K562 (cell line): ENCODE results near the gene CLSTN2. TPM values are rescaled to one million over a fixed set of nuclear protein-coding genes. Genes with fewer than 3 reads are reported as not detected.

ENCODE experiments used
- ATAC-seq: fragments of 200-7000 bp; cut with Tn5 transposase; 3 replicates; pipeline ENCODE4 v1.9.1; 2020; ENCODE audit warnings: moderate library complexity
- BruUV-seq: library from RNA; stranded (reverse); fragments of 400-500 nt; replicated peaks from 2 replicates; lab custom pipeline; 2021; lab: Mats Ljungman, UMichigan
- CTCF ChIA-PET: fragments of 300-600 bp; formaldehyde crosslinking; extraction: SDS; loops from one replicate; lab custom pipeline; 2021; ENCODE audit warnings: low intra/inter-chr PET ratio; lab: Yijun Ruan, JAX
- POLR2A ChIA-PET: fragments of 300-600, 350-650 bp; sonication (Branson Sonifier 250); formaldehyde crosslinking; extraction: SDS; loops from one replicate; lab custom pipeline; 2021; ENCODE audit warnings: antibody characterized with exemption, inconsistent platforms; lab: Yijun Ruan, JAX
- DNase-seq, 4 experiments: peaks; one replicate each; pipeline versions ENCODE4 v3.0.0 to v3.0.0-alpha.2; 2011 to 2018; ENCODE audit warnings: low spot score in 3 of 4, mixed read lengths in 3 of 4; ENCODE audit errors: extremely low read depth in 1 of 4
- FAIRE-seq: peaks from 2 replicates; lab custom pipeline; 2011; peaks lifted over from hg19 to GRCh38; lab: Jason Lieb, UNC
- H2AFZ ChIP-seq: 2 replicates; pipeline ENCODE4 v1.6.0; 2011; ENCODE audit warnings: low read depth, low read length, control low read depth, inconsistent platforms
- H3K27ac ChIP-seq: fragments of 200-600 bp; 3 replicates; pipeline ENCODE4 v1.8.0; 2011; ENCODE audit warnings: low read depth, mild to moderate bottlenecking, control low read depth, inconsistent platforms, low read length, moderate library complexity, mixed read lengths; ENCODE audit errors: extremely low read depth
- H3K27me3 ChIP-seq, 2 experiments: fragments of 300-600 bp in 1 of 2; 2 replicates in 1 of 2; 3 replicates in 1 of 2; pipeline versions ENCODE4 v1.6.0 to v1.8.0; 2011; ENCODE audit warnings: inconsistent platforms in 2 of 2, low read length in 2 of 2, mild to moderate bottlenecking in 1 of 2, mixed read lengths in 1 of 2, moderate library complexity in 1 of 2; ENCODE audit not compliant: control insufficient read depth in 2 of 2, insufficient read depth in 2 of 2
- H3K36me3 ChIP-seq: fragments of 300-600 bp; 3 replicates; pipeline ENCODE4 v1.8.0; 2011; ENCODE audit warnings: mild to moderate bottlenecking, low read length, inconsistent platforms; ENCODE audit not compliant: control insufficient read depth, insufficient read depth
- H3K4me1 ChIP-seq, 2 experiments: fragments of 200-600 bp in 1 of 2; replicated peaks in 1 of 2; 2 replicates in 1 of 2; 3 replicates in 1 of 2; pipeline versions ENCODE4 v1.5.1 to v1.8.0; 2011; ENCODE audit warnings: inconsistent platforms in 2 of 2, low read length in 2 of 2, mild to moderate bottlenecking in 1 of 2, mixed read lengths in 1 of 2, moderate library complexity in 1 of 2; ENCODE audit not compliant: control insufficient read depth in 2 of 2, insufficient read depth in 2 of 2
- H3K4me2 ChIP-seq: 2 replicates; pipeline ENCODE4 v1.6.1; 2011; ENCODE audit warnings: low read length, control low read depth, inconsistent platforms, mixed read lengths; ENCODE audit not compliant: insufficient read depth
- H3K4me3 ChIP-seq: fragments of 200-600 bp; sonication (generic), shearing (Covaris generic); 2 replicates; pipeline ENCODE4 v1.5.1; 2016; ENCODE audit warnings: control low read depth, inconsistent platforms
- H3K79me2 ChIP-seq: fragments of 200-600 bp; 3 replicates; pipeline ENCODE4 v1.8.0; 2011; ENCODE audit warnings: low read length, inconsistent platforms; ENCODE audit not compliant: control insufficient read depth, insufficient read depth
- H3K9ac ChIP-seq, 2 experiments: 2 replicates each; pipeline versions ENCODE4 v1.6.0 to v1.6.1; 2011; ENCODE audit warnings: low read depth in 2 of 2, low read length in 2 of 2, control low read depth in 1 of 2, inconsistent platforms in 1 of 2, mild to moderate bottlenecking in 1 of 2, mixed read lengths in 1 of 2; ENCODE audit not compliant: insufficient read depth in 1 of 2
- H3K9me1 ChIP-seq: one replicate; pipeline ENCODE4 v1.6.0; 2011; ENCODE audit warnings: inconsistent platforms, mild to moderate bottlenecking, low read length, moderate library complexity; ENCODE audit not compliant: control insufficient read depth, insufficient read depth
- H3K9me3 ChIP-seq: replicated peaks from 2 replicates; pipeline ENCODE4 v1.5.1; 2011; ENCODE audit warnings: low read depth, low read length, inconsistent platforms; ENCODE audit not compliant: control insufficient read depth, insufficient read depth
- H4K20me1 ChIP-seq: replicated peaks from 2 replicates; pipeline ENCODE4 v1.6.1; 2011; ENCODE audit warnings: low read length, inconsistent platforms, mixed read lengths; ENCODE audit not compliant: control insufficient read depth, insufficient read depth
- CHCHD3 ChIP-seq: fragments of 250-450 bp; sonication (Bioruptor Pico); IDR thresholded peaks from 2 replicates; pipeline ENCODE4 v2.1.2; 2022; ENCODE audit warnings: mild to moderate bottlenecking
- CHD4 ChIP-seq: fragments of 200-600 bp; sonication (generic); IDR thresholded peaks from 3 replicates; pipeline ENCODE4 v1.6.1; 2012; ENCODE audit warnings: low read depth, mild to moderate bottlenecking, mixed read lengths, low read length, inconsistent platforms; ENCODE audit not compliant: insufficient read depth, insufficient replicate concordance, poor library complexity, severe bottlenecking
- DPF2 ChIP-seq: fragments of 450-650 bp; IDR thresholded peaks from 2 replicates; pipeline ENCODE4 v1.6.1; 2016
- JUN ChIP-seq, 2 experiments: sonication (generic) in 1 of 2; formaldehyde crosslinking in 1 of 2; IDR thresholded peaks; 2 replicates each; pipeline versions ENCODE4 v1.6.1 to v1.8.0; 2012 to 2022; ENCODE audit warnings: borderline replicate concordance in 2 of 2, mild to moderate bottlenecking in 2 of 2, improper control_type of control experiment in 1 of 2, low read depth in 1 of 2, low read length in 1 of 2, missing genetic modification reagents in 1 of 2
- MEF2A ChIP-seq: IDR thresholded peaks from 2 replicates; pipeline ENCODE4 v1.6.1; 2011; ENCODE audit warnings: low read depth, mild to moderate bottlenecking, low read length, moderate library complexity; ENCODE audit not compliant: control insufficient read depth
- NR1H2 ChIP-seq: sonication (generic); formaldehyde crosslinking; IDR thresholded peaks from 2 replicates; pipeline ENCODE4 v1.4.0; 2020; ENCODE audit warnings: mild to moderate bottlenecking, missing genetic modification reagents
- RCOR1 ChIP-seq, 2 experiments: IDR thresholded peaks; 2 replicates each; pipeline ENCODE4 v1.6.1; 2012; ENCODE audit warnings: low read depth in 2 of 2, low read length in 2 of 2, borderline replicate concordance in 1 of 2, improper control_type of control experiment in 1 of 2
- SAFB ChIP-seq: fragments of 200-400 bp; formaldehyde crosslinking; IDR thresholded peaks from 2 replicates; pipeline ENCODE4 v1.6.1; 2017; ENCODE audit warnings: low read depth, low read length, borderline replicate concordance
- SIN3A ChIP-seq, 2 experiments: fragments of 150-350 bp in 1 of 2; IDR thresholded peaks; 2 replicates each; pipeline ENCODE4 v1.6.1; 2011 to 2016; ENCODE audit warnings: borderline replicate concordance in 2 of 2, low read depth in 2 of 2, low read length in 2 of 2, mild to moderate bottlenecking in 2 of 2, moderate library complexity in 2 of 2; ENCODE audit not compliant: control insufficient read depth in 1 of 2
- SRSF7 ChIP-seq: fragments of 200-400 bp; formaldehyde crosslinking; optimal IDR thresholded peaks from 2 replicates; pipeline ENCODE3; 2017; ENCODE audit warnings: mild to moderate bottlenecking, low read depth, low read length
- TAF7 ChIP-seq: fragments of 450-650 bp; IDR thresholded peaks from 2 replicates; pipeline ENCODE4 v1.6.1; 2016; ENCODE audit warnings: missing genetic modification characterization, missing compliant biosample characterization
- TAF9B ChIP-seq: fragments of 450-650 bp; IDR thresholded peaks from 2 replicates; pipeline ENCODE4 v1.6.1; 2018; ENCODE audit warnings: mild to moderate bottlenecking; ENCODE audit not compliant: partially characterized antibody
- TEAD2 ChIP-seq: fragments of 450-650 bp; IDR thresholded peaks from 2 replicates; pipeline ENCODE4 v1.6.1; 2016; ENCODE audit warnings: missing genetic modification characterization, control low read depth, missing compliant biosample characterization
- ZNF23 ChIP-seq: fragments of 250-450 bp; sonication (Bioruptor Pico); IDR thresholded peaks from 2 replicates; pipeline ENCODE4 v1.4.0; 2020; ENCODE audit warnings: mild to moderate bottlenecking
- ZNF347 ChIP-seq: fragments of 450-650 bp; formaldehyde crosslinking; IDR thresholded peaks from 2 replicates; pipeline ENCODE4 v1.4.0; 2020; ENCODE audit warnings: low read depth, mild to moderate bottlenecking, moderate library complexity
- ZNF561 ChIP-seq: fragments of 450-650 bp; formaldehyde crosslinking; conservative IDR thresholded peaks from 2 replicates; pipeline ENCODE4 v1.4.0; 2020; ENCODE audit warnings: mild to moderate bottlenecking, moderate library complexity
- ZNF644 ChIP-seq: fragments of 200-800 bp; sonication (Bioruptor generic); IDR thresholded peaks from 2 replicates; pipeline ENCODE4 v1.6.1; 2016; ENCODE audit warnings: low read depth, missing genetic modification characterization, missing compliant biosample characterization
- WGBS: fragments of 100-300 bp; shearing (Covaris generic); methylation state at CpG from one replicate; pipeline ENCODE4 v1.1.6; 2016; ENCODE audit warnings: low coverage, mixed read lengths; ENCODE audit not compliant: insufficient coverage; ENCODE audit errors: missing lambda C conversion rate; 5-methylcytosine and 5-hydroxymethylcytosine counted together
- in situ Hi-C: fragments of 300-500 bp; cut with MboI; formaldehyde crosslinking; loops from 4 replicates; pipeline ENCODE4 v1.15.0; 2018; ENCODE audit warnings: inconsistent platforms, mixed read lengths
- intact Hi-C: fragments of 100-400 bp; cut with micrococcal nuclease; formaldehyde crosslinking; loops from 2 replicates; pipeline ENCODE4 v1.14.2; 2022
- polyA plus RNA-seq, 8 experiments: library from polyadenylated mRNA; depleted of rRNA in 4 of 8; stranded (reverse) in 5 of 8; unstranded in 3 of 8; fragments of >200 nt; fragmentation: Nextera tagmentation in 2 of 8; fragmentation: Illumina TruSeq in 1 of 8; extraction: Ambion mirVana in 2 of 8; extraction: Trizol in 1 of 8; gene quantifications; 2 replicates each; pipeline versions ENCODE4 v1.2.1 to v1.2.3, GENCODE V29; 2011 to 2014; ENCODE audit warnings: inconsistent platforms in 1 of 8, missing spikeins in 1 of 8
- total RNA-seq, 7 experiments: library from RNA; depleted of rRNA in 6 of 7; stranded (reverse); fragments of >200 nt in 6 of 7; fragmentation: Illumina TruSeq in 2 of 7; extraction: Trizol in 2 of 7; gene quantifications; 2 replicates each; pipeline versions ENCODE4 v1.2.1 to v1.2.3, GENCODE V29; 2011 to 2021; ENCODE audit warnings: low replicate concordance in 1 of 7
- TF ChIP-seq, protein P1 (sequence below): fragments of 250-450 bp; sonication (Bioruptor Pico); IDR thresholded peaks from 2 replicates; pipeline ENCODE4 v1.4.0; 2020; ENCODE audit warnings: mild to moderate bottlenecking, moderate library complexity, borderline replicate concordance
- TF ChIP-seq, protein P2 (sequence below): sonication (generic); formaldehyde crosslinking; IDR thresholded peaks from 2 replicates; pipeline ENCODE4 v1.4.0; 2020; ENCODE audit warnings: mild to moderate bottlenecking, missing genetic modification reagents

CLSTN2 gene
- total and polyA plus RNA-seq, 9 of the 15 experiments (the other 6 are each of a cell fraction or from before 2014, with no cell fraction given), result 0.02 to 0.04 (median 0.04) TPM; not detected in 6

- H3K27ac ChIP-seq, result no peak overlapping the region
- in situ Hi-C loops, result no loop called here
- H2AFZ ChIP-seq, result no peak overlapping the region
- TF ChIP-seq CHD4, result no peak
- no peak for TF ChIP-seq SAFB
- TF ChIP-seq ZNF561 (CRISPR knock-in tag), result no peak
- no peak for TF ChIP-seq DPF2
- no peak for TF ChIP-seq NR1H2 (CRISPR knock-in tag)
- no peak for TF ChIP-seq JUN (IDR thresholded peaks at IDR 0.05; ENCODE audit: borderline replicate concordance, low read depth, low read length)
- no peak for TF ChIP-seq JUN (CRISPR knock-in tag; IDR thresholded peaks at IDR 0.05; ENCODE audit: borderline replicate concordance)
- TF ChIP-seq TAF9B, result no peak
- TF ChIP-seq CHCHD3 (CRISPR knock-in tag), result no peak
- TF ChIP-seq, protein P1, sequence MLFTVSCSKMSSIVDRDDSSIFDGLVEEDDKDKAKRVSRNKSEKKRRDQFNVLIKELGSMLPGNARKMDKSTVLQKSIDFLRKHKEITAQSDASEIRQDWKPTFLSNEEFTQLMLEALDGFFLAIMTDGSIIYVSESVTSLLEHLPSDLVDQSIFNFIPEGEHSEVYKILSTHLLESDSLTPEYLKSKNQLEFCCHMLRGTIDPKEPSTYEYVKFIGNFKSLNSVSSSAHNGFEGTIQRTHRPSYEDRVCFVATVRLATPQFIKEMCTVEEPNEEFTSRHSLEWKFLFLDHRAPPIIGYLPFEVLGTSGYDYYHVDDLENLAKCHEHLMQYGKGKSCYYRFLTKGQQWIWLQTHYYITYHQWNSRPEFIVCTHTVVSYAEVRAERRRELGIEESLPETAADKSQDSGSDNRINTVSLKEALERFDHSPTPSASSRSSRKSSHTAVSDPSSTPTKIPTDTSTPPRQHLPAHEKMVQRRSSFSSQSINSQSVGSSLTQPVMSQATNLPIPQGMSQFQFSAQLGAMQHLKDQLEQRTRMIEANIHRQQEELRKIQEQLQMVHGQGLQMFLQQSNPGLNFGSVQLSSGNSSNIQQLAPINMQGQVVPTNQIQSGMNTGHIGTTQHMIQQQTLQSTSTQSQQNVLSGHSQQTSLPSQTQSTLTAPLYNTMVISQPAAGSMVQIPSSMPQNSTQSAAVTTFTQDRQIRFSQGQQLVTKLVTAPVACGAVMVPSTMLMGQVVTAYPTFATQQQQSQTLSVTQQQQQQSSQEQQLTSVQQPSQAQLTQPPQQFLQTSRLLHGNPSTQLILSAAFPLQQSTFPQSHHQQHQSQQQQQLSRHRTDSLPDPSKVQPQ (CRISPR knock-in tag), result no peak
- TF ChIP-seq ZNF347 (CRISPR knock-in tag), result no peak
- no peak for TF ChIP-seq ZNF23 (CRISPR knock-in tag)
- TF ChIP-seq, protein P2, sequence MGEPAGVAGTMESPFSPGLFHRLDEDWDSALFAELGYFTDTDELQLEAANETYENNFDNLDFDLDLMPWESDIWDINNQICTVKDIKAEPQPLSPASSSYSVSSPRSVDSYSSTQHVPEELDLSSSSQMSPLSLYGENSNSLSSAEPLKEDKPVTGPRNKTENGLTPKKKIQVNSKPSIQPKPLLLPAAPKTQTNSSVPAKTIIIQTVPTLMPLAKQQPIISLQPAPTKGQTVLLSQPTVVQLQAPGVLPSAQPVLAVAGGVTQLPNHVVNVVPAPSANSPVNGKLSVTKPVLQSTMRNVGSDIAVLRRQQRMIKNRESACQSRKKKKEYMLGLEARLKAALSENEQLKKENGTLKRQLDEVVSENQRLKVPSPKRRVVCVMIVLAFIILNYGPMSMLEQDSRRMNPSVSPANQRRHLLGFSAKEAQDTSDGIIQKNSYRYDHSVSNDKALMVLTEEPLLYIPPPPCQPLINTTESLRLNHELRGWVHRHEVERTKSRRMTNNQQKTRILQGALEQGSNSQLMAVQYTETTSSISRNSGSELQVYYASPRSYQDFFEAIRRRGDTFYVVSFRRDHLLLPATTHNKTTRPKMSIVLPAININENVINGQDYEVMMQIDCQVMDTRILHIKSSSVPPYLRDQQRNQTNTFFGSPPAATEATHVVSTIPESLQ (CRISPR knock-in tag), result no peak
- TF ChIP-seq RCOR1 (IDR thresholded peaks at IDR 0.05; ENCODE audit: borderline replicate concordance in 1 of 2, low read depth in 2 of 2, low read length in 2 of 2), result no peak
- TF ChIP-seq TAF7 (tag), result no peak
- TF ChIP-seq SRSF7, result no peak
- no peak for TF ChIP-seq TEAD2
- no peak for TF ChIP-seq SIN3A (IDR thresholded peaks at IDR 0.05; ENCODE audit: borderline replicate concordance in 2 of 2, control insufficient read depth in 1 of 2, low read depth in 2 of 2, low read length in 2 of 2)
- TF ChIP-seq MEF2A, result no peak
- TF ChIP-seq ZNF644 (tag), result no peak
- H3K4me1 ChIP-seq, result no peaks in the 10 kb centered on the region
- H3K9ac ChIP-seq, result no peak overlapping the region
- H3K36me3 ChIP-seq, result no peaks in the 10 kb centered on the region
- POLR2A ChIA-PET, result no interaction called here
- H3K4me2 ChIP-seq, result no peak overlapping the region
- ATAC-seq (no peak), FAIRE-seq (no peak), DNase-seq (no peak)
- no TSS peak for BruUV-seq
- H3K4me3 ChIP-seq, result no peak overlapping the region
- no peaks in the 10 kb centered on the region for H3K79me2 ChIP-seq
- no peaks in the 10 kb centered on the region for H3K9me1 ChIP-seq
- 0% methylated on average over 3 of the region's 3 CpGs for WGBS
- intact Hi-C loops, result no loop called here
- no peaks in the 10 kb centered on the region for H4K20me1 ChIP-seq
- H3K27me3 ChIP-seq, result no peaks in the 10 kb centered on the region
- H3K9me3 ChIP-seq, result no peaks in the 10 kb centered on the region
- CTCF ChIA-PET, result no interaction called here
Measured at GRCh38 chr3:140530603-140531002, 595.6 kb downstream of the CLSTN2 start.
